ENCODE results near the gene IFIT5. TPM values are rescaled to one million over a fixed set of nuclear protein-coding genes. Genes with fewer than 3 reads are reported as not detected.

Gene IFIT5
- 34.9 TPM for total RNA-seq
- 12.3 TPM for polyA plus RNA-seq

- Histone ChIP-seq H3K4me3 (ENCODE audit: low read depth, low read length) (peak within 1 kb of the TSS; percentile 83), H3K36me3 (ENCODE audit: insufficient read depth) (no peaks in the 10 kb centered on the region), H3K27ac (ENCODE audit: low read depth) (peak within 1 kb of the TSS; percentile 95), H3K4me1 (ENCODE audit: insufficient read depth) (no peaks in the 10 kb centered on the region)
- peak; percentile 66 for DNase-seq (ENCODE audit: extremely low spot score)
- under 1% methylated on average over 48 of the region's 48 CpGs for WGBS
These were observed at the start of gene IFIT5 for GRCh38 chr10:89414146-89414878. Gene IFIT5 (plus strand): TSS chr10:89414568. CDS start chr10:89414799, 231 bp downstream.

- Histone ChIP-seq H3K27ac (ENCODE audit: low read depth) (no peak overlapping the region), H3K4me1 (ENCODE audit: insufficient read depth) (no peaks in the 10 kb centered on the region), H3K4me3 (ENCODE audit: low read depth, low read length) (no peak overlapping the region), H3K36me3 (ENCODE audit: insufficient read depth) (no peaks in the 10 kb centered on the region)
- WGBS: 70% methylated on average over 4 of the region's 4 CpGs
- no peak for DNase-seq (ENCODE audit: extremely low spot score)
These were observed 46.8 kb upstream of the IFIT5 start for GRCh38 chr10:89367529-89367928.

DNA sequence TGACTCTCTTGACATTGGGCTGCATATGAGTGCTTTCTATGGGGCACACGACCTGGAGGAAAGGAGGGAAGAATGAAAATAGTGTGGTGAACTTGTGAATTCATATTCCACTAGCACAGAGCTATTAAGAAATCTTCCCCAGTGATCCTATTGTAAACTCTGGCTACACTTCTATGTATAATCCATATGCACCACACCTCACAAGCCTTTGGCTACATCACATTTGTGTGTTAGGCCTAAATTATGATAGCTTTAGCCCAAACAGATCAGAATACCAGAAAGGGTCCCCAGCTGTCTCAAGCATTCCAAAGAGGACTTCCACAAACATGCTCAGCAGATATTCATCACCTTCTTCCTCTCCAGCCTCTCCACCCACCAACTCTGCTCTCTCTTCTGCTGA lies 46.2 kb upstream of the IFIT5 start:
- no peaks in the 10 kb centered on the region for H3K4me1 ChIP-seq (ENCODE audit: insufficient read depth)
- no peak for DNase-seq (ENCODE audit: extremely low spot score)
- WGBS: 55% methylated on average over 1 of the region's 1 CpG
- no peaks in the 10 kb centered on the region for H3K36me3 ChIP-seq (ENCODE audit: insufficient read depth)
- no peak overlapping the region for H3K4me3 ChIP-seq (ENCODE audit: low read depth, low read length)
- H3K27ac ChIP-seq (ENCODE audit: low read depth): no peak overlapping the region

- Histone ChIP-seq H3K27ac (ENCODE audit: low read depth) (no peak overlapping the region), H3K36me3 (ENCODE audit: insufficient read depth) (no peaks in the 10 kb centered on the region), H3K4me3 (ENCODE audit: low read depth, low read length) (no peak overlapping the region), H3K4me1 (ENCODE audit: insufficient read depth) (peaks cover 2% of the 10 kb centered on the region)
- no peak for DNase-seq (ENCODE audit: extremely low spot score)
- WGBS: 50% methylated on average over 5 of the region's 5 CpGs
These were observed 44.9 kb upstream of the IFIT5 start for GRCh38 chr10:89369156-89370105.

DNA sequence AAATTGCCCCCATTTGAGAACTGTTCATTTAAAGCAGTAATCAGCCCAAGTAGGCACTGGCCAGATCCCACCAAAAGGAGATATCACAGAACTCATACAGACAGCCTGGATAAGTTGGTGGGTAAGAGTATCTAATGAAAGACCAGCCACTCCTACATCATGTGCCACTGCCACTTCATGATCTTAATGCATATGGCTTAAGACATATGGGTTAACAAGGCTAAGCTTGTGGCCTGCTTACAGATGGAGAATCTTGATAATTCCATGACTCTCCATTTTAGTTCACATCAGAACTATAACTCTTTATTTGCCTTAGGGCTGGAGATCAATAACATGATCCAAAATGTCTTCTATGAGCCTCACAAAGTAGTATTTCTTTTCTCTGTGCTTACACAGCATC lies 43.3 kb upstream of the IFIT5 start:
- no peak for DNase-seq (ENCODE audit: extremely low spot score)
- Histone ChIP-seq H3K36me3 (ENCODE audit: insufficient read depth) (no peaks in the 10 kb centered on the region), H3K4me3 (ENCODE audit: low read depth, low read length) (no peak overlapping the region), H3K27ac (ENCODE audit: low read depth) (no peak overlapping the region), H3K4me1 (ENCODE audit: insufficient read depth) (peaks cover 2% of the 10 kb centered on the region)

- Histone ChIP-seq H3K36me3 (ENCODE audit: insufficient read depth) (no peaks in the 10 kb centered on the region), H3K4me1 (ENCODE audit: insufficient read depth) (peaks cover 2% of the 10 kb centered on the region), H3K4me3 (ENCODE audit: low read depth, low read length) (no peak overlapping the region), H3K27ac (ENCODE audit: low read depth) (no peak overlapping the region)
- DNase-seq (ENCODE audit: extremely low spot score): no peak
- WGBS: 61% methylated on average over 3 of the region's 3 CpGs
These were observed 42.4 kb upstream of the IFIT5 start for GRCh38 chr10:89371987-89372386.

DNA sequence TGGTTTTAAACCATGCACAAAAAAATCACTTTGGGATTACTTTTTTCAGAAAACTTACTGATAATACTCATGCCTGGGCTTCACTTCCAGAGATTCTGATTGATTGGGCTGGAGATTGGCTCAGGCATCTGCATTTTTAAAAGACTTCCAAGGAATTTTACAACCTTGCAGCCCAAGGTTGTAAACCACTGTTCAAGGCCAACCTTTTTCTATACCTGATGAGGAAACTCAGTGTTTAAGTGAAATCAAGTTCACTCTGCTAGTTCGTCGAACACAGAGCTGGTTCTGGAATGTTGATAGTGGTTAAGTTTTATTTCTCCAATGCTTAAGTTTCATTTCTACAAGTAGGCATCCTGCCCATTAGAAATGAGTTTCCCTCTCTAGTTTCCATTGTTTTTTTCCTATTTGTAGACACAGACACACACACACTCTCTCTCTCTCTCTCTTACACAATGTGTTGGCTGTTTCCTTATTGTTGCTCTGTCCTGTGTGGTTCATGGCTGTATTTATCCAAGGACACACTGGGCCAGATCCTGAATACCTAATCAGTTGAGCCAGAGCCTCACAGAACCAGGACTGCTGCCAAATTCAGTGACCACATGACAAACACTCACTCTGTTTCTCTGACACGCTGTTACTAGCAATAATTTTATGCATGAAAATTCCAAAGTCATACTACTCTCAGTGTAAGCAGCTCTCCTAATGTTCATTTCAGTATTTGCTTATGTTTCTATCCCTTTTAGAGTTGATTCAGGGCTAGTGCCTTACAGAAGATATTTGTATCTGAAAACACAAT lies 40.3 kb upstream of the IFIT5 start:
- no peak for DNase-seq (ENCODE audit: extremely low spot score)
- WGBS: 4% methylated on average over 3 of the region's 3 CpGs
- Histone ChIP-seq H3K4me3 (ENCODE audit: low read depth, low read length) (no peak overlapping the region), H3K27ac (ENCODE audit: low read depth) (peak overlapping the region; percentile 63), H3K36me3 (ENCODE audit: insufficient read depth) (no peaks in the 10 kb centered on the region), H3K4me1 (ENCODE audit: insufficient read depth) (peaks cover 2% of the 10 kb centered on the region)

GRCh38 chr10:89374713-89375141 lies 39.6 kb upstream of the IFIT5 start:
- H3K4me1 ChIP-seq (ENCODE audit: insufficient read depth): peaks cover 2% of the 10 kb centered on the region
- H3K36me3 ChIP-seq (ENCODE audit: insufficient read depth): no peaks in the 10 kb centered on the region
- no peak for DNase-seq (ENCODE audit: extremely low spot score)
- no peak overlapping the region for H3K4me3 ChIP-seq (ENCODE audit: low read depth, low read length)
- peak overlapping the region; percentile 55 for H3K27ac ChIP-seq (ENCODE audit: low read depth)

GRCh38 chr10:89377705-89378637 lies 36.4 kb upstream of the IFIT5 start, which contains the start of gene IFIT1B:
Gene IFIT1B (plus strand): TSS chr10:89378056. CDS start chr10:89378136, 80 bp downstream.
- WGBS: 90% methylated on average over 5 of the region's 5 CpGs
- Histone ChIP-seq H3K27ac (ENCODE audit: low read depth) (no peak within 1 kb of the TSS), H3K4me1 (ENCODE audit: insufficient read depth) (peaks cover 2% of the 10 kb centered on the region), H3K36me3 (ENCODE audit: insufficient read depth) (no peaks in the 10 kb centered on the region), H3K4me3 (ENCODE audit: low read depth, low read length) (no peak within 1 kb of the TSS)
- DNase-seq (ENCODE audit: extremely low spot score): no peak

GRCh38 chr10:89379103-89379502 lies 35.3 kb upstream of the IFIT5 start:
- no peak overlapping the region for H3K27ac ChIP-seq (ENCODE audit: low read depth)
- no peak overlapping the region for H3K4me3 ChIP-seq (ENCODE audit: low read depth, low read length)
- no peak for DNase-seq (ENCODE audit: extremely low spot score)
- H3K36me3 ChIP-seq (ENCODE audit: insufficient read depth): no peaks in the 10 kb centered on the region
- no peaks in the 10 kb centered on the region for H3K4me1 ChIP-seq (ENCODE audit: insufficient read depth)

GRCh38 chr10:89382757-89383156 lies 31.6 kb upstream of the IFIT5 start:
- Histone ChIP-seq H3K27ac (ENCODE audit: low read depth) (no peak overlapping the region), H3K4me3 (ENCODE audit: low read depth, low read length) (no peak overlapping the region), H3K36me3 (ENCODE audit: insufficient read depth) (no peaks in the 10 kb centered on the region), H3K4me1 (ENCODE audit: insufficient read depth) (no peaks in the 10 kb centered on the region)
- 88% methylated on average over 1 of the region's 1 CpG for WGBS
- DNase-seq (ENCODE audit: extremely low spot score): no peak

- 88% methylated on average over 4 of the region's 4 CpGs for WGBS
- Histone ChIP-seq H3K4me3 (ENCODE audit: low read depth, low read length) (no peak overlapping the region), H3K27ac (ENCODE audit: low read depth) (no peak overlapping the region), H3K36me3 (ENCODE audit: insufficient read depth) (no peaks in the 10 kb centered on the region), H3K4me1 (ENCODE audit: insufficient read depth) (no peaks in the 10 kb centered on the region)
- no peak for DNase-seq (ENCODE audit: extremely low spot score)
These were observed 29.7 kb upstream of the IFIT5 start for GRCh38 chr10:89384474-89385340.

All from urinary bladder (tissue), 4 donors.